DMS 273 treated with DMSO at 0.1 percent for 48 hours (cell line): ENCODE measurements around the gene STARD4.

Experiments
- DNase-seq: peaks from one replicate; lab custom pipeline; 2025; lab: John Stamatoyannopoulos, UW

STARD4 gene, protein sequence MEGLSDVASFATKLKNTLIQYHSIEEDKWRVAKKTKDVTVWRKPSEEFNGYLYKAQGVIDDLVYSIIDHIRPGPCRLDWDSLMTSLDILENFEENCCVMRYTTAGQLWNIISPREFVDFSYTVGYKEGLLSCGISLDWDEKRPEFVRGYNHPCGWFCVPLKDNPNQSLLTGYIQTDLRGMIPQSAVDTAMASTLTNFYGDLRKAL

DNA sequence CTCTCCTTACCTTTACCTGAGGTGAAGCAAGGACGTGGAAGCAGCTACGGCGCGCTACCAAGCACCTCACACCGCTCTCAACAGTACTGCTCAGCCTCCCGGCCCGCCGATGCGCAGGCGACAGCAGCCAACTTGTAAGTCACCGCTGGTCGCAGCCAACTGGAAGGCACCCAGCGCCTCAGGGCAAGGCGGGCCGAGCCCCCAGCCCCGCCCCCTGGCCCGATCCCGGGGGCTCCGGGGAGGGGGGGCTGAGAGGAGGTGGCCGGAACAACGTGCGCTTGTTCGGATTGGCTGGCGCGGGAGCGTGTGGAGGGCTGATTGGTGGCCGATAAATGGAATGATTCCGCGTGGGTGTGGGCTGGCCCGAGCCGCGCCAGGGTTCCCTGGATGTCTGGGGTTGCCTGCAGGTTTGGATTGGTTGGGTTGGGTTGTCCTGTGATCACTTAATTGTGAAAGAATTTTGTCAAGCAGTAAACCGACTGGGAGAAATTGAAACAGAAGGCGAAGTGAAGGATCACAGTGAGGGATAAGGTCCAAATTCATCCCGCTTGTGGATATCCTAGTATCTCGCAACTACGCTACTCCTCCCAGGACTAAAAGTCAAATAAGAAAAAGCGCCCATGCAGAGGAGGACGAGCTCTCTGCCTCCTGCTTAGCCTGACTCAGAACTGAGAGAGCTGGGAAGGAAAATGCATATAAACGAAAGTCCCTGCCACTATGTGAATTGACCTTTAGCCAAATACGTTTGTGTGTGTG lies at the start of gene STARD4:
STARD4 (minus strand) TSS at position 161 of the 756 bp plus-strand sequence. CDS start 5,102 bp downstream, outside the sequence.
- DNase-seq, result peak; percentile 93

DNA sequence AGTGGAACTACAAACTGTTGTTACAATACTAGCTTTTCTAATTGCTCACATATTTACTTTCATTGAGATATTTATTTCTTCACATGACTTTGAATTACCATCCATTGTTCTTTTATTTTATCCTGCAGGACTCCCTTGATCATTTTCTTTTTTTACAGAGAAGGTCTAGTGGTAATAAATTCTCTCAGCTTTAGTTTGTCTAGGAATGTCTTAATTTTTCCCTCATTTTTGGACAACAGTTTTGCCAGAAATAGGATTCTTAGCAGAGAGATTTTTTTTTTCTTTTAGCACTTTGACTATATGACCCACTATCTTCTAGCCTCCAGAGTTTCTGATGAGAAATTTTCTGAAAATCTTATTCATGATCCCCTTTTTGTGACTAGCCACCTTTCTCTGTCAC lies 47.3 kb upstream of the STARD4 start:
- no peak for DNase-seq

DNA sequence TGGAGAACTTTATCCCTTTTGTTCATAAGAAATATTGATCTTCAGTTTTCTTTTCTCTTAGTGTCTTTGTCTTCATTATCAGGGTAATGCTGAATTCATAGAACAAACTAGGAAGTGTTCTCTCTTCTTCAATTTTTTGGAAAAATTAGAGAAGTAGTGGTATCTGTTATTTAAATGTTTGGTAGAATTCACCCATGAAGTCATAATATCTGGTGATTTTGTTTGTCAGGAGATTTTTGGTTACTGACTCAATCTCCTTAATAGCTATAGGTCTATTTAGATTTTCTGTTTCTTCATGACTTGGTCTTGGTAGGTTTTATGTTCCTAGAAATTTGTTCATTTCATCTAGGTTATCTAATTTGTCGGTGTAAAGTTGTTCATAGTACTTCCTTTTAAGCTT lies 45.4 kb upstream of the STARD4 start:
- DNase-seq, result no peak

DNA sequence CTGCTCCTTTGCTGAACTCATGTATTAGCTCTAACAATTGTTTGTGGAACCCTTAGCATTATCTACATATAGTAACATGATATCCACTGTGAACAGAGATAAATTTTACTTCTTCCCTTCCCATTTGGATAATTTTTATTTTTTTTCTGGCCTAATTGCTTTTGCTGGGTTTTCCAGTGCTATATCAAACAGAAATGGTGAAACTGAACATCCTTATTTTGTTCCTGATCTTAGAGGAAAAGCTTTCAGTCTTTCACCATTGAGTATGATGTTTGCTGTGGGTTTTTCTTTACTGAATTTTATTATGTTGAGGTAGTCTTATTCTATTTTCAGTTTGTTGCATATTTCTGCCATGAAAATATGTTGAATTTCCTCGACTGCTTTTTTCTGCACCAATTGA lies 44.8 kb upstream of the STARD4 start:
- no peak for DNase-seq

DNA sequence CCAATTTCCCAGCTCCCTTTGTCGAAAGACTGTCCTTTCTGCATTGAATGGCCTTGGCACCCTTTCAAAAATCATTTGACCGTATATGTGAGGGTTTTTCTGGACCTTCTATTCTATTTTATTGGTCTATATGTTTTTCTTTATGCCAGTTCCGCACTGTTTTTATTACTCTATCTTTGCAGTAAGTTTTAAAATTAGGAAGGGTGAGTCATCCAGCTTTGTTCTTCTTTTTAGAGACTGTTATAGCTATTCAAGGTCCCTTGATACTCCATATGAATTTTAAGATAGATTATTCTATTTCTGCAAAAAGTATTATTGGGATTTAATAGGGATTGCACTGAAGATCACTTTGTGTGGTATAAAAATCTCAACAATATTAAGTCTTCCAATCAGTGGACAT lies 44.2 kb upstream of the STARD4 start:
- no peak for DNase-seq

DNA sequence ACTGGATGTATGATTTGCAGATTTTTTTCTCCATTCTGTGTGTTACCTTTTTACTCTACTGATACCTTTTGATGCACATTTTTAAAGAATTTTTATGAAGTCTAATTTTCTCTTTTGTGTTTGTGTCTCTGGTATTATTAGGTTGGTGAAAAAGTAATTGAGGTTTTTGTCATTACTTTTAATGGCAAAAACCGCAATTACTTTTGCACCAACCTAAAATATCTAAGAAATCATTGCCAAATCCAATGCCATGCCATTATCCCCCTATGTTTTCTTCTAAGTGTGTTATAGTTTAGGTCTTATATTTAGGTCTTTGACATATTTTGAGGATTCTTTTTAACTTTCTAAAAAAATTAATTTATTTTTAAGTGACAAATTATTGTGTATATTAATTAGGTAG lies 43.4 kb upstream of the STARD4 start:
- no peak for DNase-seq

DNA sequence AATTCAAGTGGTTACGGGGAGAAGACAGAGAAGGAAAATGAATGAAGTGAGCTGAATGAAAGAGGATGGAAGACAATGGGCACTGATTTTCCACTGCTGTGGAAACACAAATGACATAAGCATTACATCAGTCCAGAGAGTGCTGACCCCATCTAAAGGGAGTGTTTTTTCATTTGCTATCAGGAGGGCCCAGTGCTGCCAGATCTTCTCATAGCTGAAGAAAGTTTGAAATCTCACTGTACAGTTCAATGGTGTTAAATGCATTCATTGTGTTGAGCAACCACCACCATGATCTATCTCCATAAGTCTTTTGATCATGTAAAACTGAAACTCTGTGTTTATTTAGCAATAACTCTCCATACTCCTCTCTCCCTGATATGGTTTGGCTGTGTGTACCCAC lies 41.5 kb upstream of the STARD4 start:
- no peak for DNase-seq

DNA sequence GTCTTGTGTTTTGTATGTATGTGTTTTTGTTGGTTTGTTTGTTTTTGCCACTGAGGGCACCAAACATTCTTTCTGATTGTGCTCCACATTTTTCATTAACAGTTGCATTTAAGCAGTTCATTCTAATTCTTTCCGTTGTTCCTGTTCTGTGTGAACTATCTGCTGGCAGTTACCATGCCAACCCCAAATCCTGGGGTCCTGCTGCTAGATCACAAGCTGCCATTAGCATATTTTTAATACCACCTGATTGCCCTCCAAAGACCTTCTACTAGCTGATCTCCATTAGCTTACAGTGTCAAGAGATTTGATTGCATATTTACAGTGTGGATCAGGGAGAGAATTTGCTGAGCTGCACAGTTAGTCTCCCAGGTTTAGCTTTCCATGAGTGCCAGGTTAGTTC lies 40.6 kb upstream of the STARD4 start:
- no peak for DNase-seq

DNA sequence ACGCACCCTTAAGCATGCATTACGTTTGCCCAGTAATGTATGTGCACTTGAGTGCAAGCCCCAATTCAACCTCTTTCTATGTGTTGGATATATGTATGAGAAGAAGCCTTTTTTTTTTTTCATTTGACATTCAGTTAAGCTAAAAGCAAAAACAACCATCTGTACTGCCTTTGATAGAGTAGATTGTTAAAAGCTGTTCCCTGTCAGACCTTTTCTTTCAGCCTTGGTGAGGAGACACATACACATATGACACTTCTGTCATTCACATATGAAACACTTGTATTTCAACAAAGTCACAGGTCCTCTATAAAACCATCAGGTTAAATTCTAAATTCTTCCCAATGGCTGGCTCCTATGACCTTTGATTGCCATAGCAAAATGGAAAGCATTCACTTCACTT lies 40.2 kb upstream of the STARD4 start:
- no peak for DNase-seq

DNA sequence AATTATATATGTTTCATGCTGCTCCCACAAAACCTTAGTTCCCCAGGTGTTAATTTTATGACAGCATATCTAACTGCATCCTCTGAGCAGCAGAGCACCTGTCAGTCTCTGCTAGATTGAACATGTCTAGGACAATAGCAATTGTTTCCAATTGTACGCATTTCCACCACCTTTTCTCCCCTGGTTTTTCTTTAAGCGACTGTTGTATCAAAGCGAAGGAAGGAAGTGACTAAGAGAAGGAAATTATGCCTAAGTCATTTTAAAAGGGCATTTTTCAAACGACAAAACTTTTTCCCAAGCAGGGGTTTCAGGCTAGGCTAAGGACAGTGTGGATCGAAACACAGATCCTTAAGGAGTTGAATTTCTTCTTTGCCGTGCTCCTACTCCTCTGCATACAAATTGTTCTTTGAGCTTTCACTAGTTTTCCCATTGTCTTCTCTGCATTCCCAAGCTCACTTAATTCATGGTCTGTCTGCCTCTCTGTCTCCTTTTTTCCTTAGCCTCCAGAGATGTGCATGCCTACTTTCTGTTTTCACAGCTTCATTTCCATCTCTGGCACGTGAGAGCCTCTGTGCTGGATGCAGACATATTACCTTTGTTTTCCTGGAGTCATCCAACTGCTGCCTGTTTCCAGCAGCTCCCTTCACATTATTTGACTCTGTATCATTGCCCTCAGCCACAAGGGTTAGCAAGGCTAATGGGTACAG lies 39.4 kb upstream of the STARD4 start:
- DNase-seq, result no peak

DNA sequence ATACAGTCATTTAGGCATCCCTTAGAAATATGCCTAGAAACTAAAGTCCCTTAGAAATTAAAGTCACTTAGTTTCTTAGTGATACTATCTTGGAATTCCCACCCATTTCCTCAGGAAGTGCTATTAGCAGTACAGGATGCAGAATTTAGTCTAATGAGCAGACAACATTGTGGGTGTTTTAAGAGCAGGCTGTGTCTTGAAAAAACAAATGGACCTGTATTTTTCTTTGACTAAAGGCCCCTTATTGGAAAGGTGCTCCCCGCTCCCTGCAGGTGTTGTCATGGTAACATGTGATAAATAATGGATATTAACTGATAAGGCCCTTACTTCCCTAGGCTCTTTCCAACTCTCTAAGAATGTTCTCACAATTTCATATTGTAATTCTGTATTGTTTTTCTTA lies 38.8 kb upstream of the STARD4 start:
- DNase-seq, result no peak

DNA sequence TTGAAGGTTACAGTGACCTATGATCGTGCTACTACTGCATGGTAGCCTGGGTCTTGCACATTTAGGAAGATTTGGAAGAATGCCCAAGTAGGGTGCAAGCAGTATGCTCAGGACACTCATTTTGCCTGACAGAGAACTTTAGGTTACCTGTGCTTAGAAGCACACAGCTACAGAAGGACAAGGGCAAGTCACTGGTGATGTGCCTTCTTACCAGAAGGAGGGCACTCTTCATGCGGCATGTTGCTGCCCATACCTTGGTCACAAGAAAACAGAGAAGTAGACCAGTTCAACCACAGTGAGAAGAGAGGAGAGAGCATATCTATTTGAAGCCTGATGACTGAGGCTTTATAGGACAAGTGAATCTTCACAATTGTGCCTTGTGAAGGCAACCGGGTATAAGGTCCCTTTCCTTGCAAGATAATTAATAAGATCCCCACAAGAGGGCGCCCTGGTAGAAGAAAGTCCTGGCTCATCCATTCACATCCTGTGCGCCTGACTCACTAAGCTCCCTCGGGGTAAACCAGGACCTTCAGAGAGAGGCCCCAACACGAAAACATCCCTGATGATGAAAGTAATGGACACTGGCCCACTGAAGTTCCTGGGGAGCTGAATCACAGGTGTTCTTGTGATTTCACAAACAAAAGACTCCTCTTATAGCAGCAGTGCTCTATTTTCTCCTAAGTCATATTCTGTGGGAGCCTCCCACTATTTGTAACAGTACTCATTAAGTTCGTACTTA lies 38.1 kb upstream of the STARD4 start:
- peak; percentile 56 for DNase-seq

DNA sequence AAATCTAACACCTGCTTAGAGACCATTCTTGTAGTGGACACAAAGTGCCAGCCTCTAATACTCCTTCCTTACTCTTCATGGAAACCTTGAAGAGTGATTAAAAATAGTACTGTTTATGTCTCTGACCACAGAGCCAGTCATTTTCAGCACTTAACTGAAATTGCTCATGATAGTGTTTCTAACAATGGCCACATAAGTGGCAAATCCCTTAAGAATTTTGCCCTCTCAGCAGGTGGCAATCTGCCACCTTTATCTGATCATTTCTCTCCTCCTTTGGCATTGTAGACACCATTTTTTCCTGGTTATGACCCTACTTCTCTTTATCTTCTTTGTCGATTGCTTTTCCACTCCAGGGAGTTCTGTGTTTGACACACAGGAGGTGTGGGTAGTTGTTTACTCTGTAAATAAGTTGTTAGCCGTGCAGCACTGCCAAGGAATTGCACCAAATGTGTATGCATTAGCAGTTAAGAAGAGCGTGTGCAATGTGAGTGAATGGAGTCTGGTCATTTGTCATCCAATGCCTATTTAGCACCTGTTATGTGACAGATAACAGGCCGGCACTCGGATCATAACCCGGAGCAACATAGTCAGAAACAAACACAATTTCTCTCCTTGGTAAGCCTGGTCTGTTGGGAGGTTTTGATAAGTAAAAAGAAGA lies 36.8 kb upstream of the STARD4 start:
- no peak for DNase-seq

DNA sequence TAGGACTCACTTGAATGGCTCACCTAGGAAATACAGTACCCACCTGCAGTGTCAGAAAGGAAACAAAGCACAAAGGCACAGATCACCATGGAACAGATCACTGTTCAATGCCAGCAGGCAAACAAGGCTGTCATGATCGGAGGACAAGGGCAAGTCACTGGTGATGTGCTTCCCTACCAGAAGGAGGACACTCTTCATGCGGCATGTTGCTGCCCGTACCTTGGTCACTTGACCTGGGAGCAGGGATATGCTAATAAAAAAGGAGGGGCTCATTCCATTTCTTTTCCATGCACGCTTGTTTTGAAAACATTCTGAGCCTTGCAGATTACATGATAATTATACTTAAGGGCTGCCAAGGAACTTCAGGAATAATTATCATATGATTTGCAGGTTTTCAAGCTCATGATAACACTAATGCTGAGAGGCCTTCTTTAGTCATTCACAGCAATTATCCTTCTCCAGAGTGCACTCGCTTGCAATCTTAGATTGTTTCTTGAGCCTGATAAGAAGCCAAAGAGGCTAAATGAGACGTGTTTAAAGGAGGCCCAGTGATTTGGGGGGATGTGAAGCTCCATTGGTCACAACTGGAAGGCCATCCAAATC lies 36.1 kb upstream of the STARD4 start:
- DNase-seq, result peak; percentile 10

DNA sequence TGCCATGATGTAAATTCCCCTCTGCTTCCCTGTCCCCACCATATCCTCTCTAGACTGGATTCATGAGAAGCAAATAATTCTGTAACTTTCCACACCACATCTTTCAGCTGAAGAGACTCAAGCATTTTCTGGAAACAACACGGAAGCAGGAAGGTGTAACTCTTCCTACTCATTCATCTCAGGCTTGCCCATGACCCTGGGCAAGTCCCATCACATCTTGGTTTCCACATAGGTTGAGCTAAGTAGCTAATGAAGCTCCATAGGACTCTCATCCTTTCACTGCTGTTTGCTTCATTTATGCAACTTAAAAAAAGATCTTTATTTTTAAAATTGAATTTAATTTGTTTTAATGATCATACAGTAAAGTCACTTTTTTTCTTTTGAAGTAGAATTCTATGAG lies 32.7 kb upstream of the STARD4 start:
- no peak for DNase-seq

DNA sequence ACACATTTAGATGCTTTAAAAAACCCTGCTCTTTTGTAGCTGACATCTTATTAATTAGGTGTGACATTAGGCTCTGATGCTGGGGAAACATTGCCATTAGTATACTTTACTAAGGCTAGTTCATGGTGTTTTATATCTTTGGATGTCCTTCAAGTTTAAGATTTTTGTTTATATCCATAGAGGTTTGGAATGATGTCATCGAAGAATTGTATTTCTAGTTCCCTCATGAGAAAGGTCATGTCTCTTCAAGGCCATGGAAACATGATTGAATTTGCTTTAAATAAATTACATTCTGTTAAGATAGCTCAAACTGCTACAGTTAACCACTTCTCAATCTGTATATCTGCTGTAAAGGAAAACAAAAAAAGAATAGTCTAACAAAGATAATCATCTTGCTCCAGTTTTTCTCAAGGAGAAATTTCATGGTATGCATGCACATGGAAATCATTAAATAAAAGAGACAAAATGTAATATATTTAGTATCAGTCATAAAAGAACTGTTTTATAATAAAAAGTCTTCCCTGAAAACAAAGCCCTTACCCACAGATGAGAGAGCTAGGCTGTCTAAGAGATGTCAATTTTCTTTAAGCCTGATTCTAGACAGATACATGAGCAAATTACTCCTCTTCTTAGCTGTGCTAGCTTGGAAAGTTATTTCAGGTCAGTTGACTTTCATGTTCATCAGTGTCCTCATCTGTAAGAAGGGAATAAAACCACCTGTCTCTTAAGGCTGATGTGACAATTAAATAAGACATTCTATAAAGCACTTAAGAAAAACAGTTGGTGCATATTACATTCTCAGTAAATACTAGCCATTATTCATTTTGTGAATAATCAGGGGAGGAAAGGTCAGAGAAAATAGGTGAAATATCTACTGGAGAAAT lies 25.0 kb upstream of the STARD4 start:
- no peak for DNase-seq

DNA sequence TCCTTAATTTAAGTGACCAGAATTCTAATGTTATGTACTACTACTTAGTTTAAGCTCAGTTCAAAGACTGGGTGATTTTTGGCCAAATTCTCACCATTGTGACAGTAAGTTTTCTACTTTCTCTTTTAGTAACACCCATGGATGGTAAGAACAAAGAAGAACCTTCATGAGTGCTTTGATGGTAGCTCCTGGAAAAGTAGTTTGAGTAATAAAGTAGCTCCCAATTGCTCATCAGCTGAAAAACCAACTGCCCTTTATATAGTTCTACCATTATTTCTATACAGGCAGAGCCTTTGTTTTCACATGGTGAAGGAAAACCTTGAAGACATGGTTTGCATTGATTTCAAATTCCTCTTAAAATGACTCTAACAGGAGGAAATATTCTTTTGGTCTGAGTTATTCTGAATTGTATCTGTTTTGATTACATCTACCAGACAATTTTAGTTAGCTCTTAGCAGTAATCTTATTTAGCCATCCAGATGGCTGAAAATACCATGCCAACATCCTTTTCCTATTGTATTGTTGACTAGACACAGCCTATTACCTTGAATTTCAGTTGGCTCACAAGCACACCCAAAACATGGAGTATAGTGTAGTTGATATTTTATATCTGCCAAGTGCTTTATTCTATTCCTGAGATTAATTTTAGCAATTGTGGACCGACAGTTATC lies 23.7 kb upstream of the STARD4 start:
- DNase-seq, result no peak

DNA sequence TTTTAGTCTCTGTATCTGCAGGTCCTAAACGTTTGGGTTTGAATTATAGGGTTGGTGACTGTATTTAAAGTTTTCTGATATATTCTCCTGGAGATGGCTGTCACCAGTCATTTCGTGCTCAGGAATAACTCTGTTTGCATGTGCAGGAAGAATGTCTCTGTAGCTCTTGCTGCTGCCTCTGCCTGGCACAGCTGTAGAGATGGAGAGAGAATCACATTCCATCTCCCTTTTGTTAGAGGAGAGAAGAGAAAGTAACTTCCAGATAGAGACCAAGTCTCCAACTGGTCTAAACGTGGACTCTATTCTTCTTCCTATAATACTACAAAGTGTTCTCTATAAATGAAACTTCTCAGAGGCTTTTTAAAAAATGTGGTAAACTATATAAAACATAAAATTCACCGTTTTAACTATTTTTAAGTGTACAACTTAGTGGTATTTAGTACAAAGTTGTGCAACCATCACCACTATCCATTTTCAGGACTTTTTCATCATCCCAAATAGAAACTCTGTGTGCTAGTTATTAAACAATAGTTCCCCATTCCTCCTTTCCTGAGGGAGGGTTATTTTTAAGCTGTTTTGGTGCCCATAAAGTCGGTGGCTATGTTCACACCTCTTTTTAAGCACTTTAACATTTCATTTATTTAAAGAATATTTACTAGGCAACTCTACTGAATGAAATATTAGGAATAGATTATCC lies 20.7 kb upstream of the STARD4 start:
- DNase-seq, result no peak

DNA sequence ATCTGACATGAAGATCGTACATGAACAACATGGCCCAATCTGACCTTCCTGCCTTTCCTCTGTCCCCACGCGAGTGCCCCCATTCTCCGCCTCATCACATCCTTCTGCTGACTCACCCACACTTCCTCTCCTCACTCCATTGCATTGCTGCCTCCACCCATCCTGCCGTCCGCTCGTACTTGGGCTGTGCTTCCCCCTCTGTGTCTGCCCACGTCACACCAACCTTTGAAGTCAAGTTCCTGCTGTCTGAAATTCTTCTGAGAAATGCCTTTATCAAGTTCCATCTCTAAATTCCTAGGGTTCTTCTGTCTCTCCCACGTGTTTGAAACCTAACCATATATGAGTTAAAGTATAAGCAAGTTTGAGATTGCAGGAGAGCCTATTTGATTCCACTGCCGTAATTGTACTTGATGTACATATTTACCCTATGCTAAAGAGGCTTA lies 18.0 kb upstream of the STARD4 start:
- DNase-seq, result no peak
